AG20443 (cell line): ENCODE measurements around the gene MORC1.
"Not testable (repeated sequence)": the region's sequence is repeated elsewhere in the genome, so short reads cannot be mapped to it uniquely, and the experiment has no call there.

ENCODE experiments used
- DNase-seq: peaks from one replicate; pipeline ENCODE4 v3.0.0; 2012; ENCODE audit warnings: low spot score, mixed read lengths

MORC1 gene, protein sequence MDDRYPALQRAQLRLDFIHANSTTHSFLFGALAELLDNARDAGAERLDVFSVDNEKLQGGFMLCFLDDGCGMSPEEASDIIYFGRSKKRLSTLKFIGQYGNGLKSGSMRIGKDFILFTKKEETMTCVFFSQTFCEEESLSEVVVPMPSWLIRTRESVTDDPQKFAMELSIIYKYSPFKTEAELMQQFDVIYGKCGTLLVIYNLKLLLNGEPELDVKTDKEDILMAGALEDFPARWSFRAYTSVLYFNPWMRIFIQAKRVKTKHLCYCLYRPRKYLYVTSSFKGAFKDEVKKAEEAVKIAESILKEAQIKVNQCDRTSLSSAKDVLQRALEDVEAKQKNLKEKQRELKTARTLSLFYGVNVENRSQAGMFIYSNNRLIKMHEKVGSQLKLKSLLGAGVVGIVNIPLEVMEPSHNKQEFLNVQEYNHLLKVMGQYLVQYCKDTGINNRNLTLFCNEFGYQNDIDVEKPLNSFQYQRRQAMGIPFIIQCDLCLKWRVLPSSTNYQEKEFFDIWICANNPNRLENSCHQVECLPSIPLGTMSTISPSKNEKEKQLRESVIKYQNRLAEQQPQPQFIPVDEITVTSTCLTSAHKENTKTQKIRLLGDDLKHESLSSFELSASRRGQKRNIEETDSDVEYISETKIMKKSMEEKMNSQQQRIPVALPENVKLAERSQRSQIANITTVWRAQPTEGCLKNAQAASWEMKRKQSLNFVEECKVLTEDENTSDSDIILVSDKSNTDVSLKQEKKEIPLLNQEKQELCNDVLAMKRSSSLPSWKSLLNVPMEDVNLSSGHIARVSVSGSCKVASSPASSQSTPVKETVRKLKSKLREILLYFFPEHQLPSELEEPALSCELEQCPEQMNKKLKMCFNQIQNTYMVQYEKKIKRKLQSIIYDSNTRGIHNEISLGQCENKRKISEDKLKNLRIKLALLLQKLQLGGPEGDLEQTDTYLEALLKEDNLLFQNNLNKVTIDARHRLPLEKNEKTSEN

DNA sequence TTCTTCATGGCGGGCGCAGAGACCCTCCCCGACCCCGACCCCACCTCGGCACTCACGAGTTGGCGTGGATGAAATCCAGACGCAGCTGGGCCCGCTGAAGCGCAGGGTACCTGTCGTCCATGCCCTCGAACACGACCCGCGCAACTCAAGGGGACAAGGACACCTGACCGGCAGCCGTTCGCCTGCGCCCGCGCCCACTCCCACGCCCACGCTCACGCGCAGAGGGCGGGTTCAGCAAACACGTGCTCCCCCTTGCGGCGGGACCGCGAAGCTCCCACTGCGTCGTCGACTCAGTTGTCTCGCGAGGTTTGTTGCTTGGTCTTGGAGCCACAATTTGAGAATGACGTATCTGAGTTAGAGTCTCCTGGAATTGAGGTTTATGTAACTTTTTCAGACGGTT, at the start of gene MORC1:
TSS of gene MORC1 (minus strand) at position 196 of the 400 bp plus-strand sequence. CDS start at position 121, 75 bp downstream.
- DNase-seq = no peak

DNA sequence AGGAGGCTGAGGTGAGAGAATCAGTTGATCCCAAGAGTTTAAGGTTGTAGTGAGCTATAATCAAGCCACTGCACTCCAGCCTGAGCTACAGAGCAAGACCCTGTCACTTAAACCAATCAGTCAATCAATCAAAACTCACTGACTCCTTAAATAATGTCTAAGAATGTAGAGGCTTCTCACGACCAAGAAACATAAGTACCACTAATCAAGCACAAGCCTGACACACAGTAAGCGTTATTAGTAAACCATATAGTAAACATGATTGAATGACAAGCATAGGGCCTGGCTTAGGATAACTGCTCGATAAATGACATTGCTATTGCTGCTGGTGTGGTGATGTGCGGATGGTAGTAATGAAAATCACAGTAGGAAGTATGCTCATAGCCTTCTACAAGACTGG, 48.0 kb upstream of the MORC1 start:
- no peak for DNase-seq

DNA sequence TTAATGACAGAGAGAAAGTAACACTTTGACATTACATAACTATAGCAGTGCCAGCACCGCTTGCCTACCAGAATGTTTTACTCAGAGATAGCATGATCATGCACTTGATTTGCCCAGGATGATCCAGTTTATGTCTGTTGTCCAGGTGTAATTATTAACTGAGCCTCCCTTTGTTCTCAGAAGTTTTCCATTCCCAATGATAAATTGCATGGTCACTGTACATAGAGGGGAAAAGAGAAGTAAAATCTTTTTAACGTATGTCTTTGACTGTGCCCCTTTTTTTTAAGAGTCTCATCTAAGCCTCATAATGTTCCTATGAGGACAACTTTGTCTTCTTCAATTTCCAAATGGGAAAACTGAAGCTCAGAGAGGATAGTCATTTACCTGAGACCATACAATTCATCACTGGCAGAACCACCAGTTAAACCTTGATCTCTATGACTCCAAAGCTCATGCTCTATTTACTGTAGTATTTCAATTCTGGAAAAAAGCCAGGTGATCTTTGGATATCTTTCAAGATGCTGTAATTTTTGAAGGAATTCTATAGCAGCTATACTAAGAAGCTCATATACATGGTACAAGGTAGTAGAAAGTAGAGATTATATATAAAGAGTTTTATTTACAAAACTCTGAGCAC, 43.7 kb upstream of the MORC1 start:
- no peak for DNase-seq

DNA sequence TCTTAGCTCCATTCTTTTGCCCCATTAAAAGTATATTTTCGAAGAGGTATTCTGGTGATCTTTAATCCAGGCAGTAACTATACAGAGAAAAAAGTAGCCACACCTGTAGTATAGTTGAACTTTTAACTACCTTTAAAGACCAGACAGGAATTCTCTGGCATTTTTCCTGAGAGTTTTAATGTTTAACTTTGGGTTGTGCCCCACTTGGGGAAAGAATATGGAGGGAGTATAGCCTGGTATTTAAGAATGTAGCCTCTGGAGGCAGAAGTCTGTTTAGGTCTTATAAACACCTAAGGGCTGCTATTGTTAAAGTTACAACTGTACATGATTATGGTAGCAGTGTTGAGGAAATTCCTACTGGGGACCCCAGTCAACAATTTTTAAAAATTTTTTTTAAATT, 37.9 kb upstream of the MORC1 start:
- DNase-seq = no peak

DNA sequence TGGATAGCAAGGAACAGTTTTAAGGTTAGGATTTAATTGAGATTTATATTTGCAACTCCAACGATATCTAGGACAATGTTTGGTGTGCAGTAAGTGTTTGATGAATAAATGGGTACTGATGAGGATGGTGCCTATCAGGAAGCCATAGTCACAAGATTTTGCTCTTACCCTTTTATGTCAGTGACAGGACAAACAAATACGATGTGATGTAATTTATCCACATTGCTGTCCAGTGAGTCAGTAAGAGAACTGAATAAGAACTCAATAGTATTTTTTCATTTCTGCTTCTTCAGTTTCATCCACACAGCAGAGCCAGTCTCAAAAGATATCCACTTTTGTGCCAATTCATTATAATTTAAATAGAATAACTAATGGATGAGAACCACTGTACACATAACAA, 37.0 kb upstream of the MORC1 start:
- no peak for DNase-seq

DNA sequence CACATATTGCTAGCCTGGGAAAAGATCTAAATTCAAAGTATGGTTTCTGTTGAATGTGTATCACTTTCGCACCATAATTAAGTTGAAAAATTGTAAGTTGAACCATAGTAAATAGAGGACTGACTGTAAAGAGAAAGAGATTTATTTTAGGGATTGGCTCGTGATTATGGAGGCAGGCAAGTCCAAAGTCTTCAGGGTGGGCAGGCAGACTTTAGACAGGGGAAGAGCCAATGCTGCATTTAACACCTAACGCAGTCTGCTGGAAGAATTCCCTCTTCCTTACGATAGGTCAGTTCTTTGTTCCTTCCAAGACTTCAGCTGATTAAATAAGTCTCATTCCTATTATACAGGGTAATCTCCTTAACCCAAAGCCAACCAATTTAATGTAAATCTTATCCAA, 34.4 kb upstream of the MORC1 start:
- DNase-seq = no peak

DNA sequence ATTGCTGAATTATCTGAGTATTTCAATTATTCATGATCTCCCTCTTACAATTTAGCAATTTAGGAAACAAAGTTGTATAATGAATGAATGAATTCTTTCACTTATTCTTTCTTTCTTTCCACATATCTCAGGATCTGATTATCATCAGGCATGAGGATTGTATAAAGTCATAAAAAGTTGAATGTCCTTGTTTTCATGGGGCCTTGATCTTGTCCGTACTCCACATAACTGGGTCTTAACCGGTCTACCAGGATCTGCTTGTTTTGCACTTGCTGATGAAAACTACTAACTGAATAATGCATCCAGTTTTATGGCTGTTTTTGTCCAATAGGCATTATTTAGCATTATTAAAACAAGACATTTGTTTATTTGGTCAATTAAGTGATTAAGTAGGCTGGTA, 31.1 kb upstream of the MORC1 start:
- no peak for DNase-seq

DNA sequence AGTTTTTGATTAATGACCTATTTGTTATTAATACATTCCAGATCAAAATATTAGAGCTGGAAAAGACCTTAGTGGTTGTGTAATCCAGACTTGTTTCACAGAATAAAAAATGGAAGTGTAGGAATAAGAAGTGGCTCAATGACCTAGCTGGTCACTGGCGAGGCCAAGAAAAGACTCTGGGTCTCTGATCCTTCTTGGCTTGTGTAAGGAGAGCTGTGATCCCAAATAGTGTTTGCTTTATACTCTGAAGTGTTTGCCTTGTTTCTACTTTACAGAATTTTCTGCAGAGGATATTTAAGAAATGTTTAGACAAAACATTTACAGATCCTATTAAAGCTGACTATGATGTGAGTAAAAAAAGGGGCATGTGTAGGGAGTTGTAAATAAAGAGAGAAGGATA, 25.7 kb upstream of the MORC1 start:
- no peak for DNase-seq

DNA sequence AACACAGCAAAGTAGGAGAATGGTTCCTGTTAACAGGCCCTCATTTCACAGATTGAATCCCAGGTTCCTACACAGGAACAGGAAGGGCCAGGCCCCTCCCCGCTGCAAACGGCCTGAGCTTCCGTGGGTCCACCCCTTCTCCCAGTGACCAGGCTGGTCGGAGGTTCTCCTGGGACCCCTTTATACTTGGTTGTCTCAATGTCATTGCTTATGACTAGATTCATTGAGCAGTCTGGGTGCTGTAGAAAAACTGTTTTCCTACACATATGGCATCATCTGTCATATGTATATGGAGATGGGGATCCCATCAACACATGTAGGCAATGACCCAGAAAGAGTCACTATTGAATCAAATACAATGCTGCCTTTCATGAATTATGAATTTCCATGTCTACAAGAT, 22.4 kb upstream of the MORC1 start:
- no peak for DNase-seq

DNA sequence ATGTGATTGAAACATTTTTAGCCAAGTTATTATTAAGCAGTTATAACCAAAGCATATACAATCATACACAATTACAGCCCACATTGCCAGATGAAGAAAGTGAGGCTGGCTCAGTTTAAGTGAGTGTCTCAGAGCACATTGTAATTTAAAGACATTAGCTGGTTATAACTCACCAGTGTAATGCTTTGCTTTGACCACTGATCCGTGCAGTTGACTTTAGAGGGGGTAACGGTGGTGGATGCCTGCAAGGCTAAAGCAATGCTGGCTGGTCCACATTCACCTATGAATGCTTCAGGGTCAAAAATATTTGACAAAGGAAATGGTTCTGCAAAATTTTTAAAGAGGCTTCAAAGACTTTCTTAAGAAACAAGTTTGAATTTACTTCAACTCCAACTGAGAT, 19.8 kb upstream of the MORC1 start:
- no peak for DNase-seq

DNA sequence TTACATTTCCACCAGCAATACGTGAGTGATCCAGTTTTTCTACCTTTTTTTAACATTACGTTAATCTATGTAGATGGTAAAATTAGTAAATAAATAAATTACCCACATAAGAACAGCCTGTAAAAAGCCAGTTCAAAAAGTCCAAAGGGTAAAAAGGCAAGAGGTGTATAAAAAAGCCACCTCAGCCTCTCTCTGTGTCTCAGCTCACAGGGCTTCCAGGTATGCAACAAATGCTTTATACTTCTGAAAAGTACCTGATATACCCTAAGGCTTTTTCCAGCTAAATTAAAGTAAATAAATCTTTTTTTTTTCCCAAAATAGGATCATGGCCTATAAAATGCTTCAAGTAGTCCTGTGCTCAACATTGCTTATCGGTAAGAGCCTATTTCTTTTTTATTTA, 18.6 kb upstream of the MORC1 start, which contains the start of gene C3orf85:
TSS of gene C3orf85 (plus strand) at position 197 of the 400 bp plus-strand sequence. CDS start at position 326, 129 bp downstream.
- no peak for DNase-seq

DNA sequence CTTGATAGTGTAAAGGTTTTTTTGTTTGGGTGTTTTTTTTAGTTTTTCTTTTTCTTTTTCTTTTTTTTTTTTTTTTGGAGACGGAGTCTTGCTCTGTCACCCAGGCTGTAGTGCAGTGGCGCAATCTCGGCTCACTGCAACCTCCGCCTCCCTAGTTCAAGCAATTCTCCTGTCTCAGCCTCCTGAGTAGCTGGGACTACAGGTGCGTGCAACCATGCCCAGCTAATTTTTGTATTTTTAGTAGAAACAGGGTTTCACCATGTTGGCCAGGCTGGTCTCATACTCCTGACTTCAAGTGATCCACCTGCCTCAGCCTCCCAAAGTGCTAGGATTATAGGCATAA, 15.5 kb upstream of the MORC1 start:
- DNase-seq = not testable (repeated sequence)

DNA sequence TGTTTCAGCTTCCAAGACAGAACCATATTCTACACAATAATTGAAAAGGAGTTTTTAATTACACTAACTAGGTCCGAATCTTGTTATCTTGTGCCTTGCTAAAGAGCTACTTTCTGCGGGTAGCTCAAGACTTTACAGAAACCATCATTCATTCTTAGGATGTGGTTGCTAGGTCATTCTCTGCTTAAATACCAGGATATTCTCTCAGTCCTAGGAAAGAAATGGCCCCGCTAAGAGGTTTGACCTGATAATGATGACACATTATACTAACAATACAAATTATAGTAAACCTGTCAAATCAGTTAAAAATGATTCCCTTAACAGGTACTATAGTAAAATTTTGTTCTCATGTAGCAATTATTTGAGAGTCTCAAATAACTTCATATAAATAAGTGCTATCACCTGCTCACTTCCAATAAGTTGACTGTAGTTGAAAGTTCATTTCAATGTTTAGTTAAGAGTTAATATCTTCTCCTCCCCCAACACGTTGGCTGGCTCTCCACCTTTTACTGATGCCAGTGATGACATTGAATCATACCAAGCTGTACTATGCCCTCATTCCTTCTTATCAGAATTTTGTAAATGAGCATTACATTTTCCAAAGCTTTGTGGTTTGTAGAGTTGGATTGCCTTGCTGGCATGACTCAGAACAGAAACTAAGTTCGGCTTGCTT, 15.0 kb upstream of the MORC1 start:
- no peak for DNase-seq

DNA sequence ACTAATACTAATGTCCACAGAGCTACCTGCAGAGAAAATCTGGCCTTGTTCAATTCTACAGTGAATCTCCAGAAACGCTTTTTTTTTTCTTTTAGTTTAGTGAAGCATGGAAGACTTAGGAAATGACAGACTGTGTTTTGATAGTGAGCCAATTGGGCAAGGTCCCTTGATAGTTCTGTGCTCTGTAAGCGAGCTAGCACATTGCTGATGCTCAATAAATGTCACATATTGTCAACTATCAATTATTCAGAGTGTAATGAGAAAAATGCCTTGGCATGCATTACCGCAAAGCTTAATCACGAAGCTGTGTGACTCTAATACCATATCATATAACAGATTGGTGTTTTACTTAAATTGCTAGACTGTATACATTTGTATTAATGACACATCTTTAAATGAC, 13.3 kb upstream of the MORC1 start:
- no peak for DNase-seq

DNA sequence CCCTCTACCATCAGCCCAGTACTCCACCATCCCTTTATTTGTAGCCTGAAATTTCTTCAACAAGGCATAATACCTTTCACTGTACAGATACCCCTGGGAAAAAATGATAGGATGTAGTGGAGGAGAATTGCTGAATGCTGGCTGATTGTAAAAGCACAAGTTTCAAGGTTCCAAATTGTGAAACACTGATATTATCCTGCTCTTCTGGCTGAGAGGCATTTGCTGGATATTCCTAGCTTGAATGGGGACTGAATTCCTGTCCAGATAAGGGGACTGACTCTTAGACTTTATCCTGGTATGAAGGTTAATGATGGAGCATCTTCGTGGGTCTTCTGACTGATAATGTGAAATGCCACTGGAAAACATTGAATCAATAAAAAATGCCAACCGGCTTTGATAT, 9.6 kb upstream of the MORC1 start:
- no peak for DNase-seq

DNA sequence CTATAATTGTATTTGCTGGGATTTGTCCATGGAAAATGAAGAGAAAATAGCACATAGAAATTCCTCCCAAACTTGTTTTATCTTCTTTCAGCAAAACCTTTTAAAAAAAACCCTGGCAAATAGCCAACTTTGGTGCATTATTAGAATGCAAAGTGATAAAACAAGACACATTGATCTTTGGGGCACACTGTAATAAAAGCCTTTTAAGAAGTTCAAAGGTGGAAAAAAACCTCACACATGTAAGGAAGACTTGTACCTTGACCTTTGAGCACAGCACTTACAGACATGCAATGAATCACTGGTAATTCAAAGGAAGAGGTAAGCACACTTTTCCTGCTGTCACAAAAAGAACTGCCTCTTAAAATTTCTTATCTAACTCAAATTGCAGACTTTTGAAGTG, 8.0 kb upstream of the MORC1 start:
- no peak for DNase-seq

DNA sequence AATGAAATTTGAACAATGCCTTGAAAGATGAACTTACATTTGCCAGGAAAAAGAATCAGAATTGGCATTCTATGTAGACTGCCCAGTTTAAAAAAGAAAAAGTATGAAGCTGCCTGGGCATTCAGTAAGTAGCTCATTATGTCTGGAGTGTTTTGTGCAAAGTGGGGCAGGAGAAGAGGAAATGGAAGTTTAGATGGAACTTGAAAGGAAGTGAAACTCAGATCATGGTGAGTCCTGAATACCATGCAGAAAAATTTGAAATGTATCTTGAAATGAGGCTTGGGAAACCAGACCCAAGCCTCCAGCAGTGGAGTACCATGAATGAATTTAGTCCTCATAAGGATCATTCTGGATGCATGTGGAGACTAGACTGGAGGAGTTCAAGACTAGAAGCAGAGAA, 4.8 kb upstream of the MORC1 start:
- no peak for DNase-seq

DNA sequence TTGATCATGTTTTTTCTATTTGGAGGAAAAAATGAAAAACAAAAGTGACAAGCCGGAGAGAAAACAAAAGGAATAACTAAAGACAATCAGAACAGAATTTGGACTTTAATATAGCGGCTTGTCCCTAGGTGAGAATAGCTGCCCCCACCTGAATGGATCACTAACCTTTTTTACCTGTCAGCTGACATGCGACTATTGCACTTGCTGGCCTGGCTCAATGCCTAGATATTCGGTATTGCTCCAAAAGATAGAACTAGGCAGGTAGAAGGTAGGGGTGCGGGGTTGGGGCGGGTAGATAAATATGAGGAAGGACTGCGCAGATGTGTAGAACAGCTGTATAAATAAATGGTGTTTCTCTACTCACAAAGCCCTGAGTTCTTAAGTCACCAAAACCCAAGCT, 650 bp upstream of the MORC1 start:
- DNase-seq = no peak

DNA sequence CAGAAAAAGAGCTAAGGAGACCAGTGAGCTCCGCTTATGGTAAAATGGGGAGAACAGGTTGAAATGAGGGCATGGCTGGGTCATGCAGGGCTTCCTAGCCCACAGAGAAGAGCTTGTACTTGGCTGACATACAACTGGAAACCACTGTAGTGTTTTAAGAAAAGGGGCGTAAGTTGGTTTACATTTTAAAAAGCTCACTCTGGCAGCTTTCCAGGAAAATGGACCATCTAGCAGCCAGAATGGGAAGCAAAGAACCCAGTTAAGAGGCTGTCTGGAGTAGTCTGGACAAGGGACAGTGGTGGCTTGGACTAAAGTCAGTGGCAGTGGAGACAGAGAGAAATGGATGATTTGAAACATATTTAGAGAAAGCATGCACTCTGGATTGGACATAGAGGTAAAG, 1.9 kb downstream of the MORC1 start:
- DNase-seq = no peak

DNA sequence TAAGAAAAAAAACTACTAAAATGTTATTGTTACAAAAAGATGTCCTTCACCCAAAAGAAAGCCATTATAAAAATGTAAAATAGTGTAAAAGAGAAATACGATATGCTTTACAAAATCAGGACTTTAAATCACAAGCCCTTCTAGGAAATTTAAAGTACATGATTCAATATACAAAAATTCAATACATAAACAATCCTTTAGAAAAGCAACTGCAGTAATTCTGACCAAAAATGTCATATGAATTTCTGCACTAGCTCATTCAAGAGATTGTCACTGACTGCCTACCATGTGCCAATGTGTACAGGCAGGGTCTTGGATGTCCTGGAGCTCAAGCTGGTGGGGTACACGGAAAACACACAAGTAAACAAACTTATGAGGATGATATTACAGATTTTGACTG, 2.5 kb downstream of the MORC1 start:
- no peak for DNase-seq

DNA sequence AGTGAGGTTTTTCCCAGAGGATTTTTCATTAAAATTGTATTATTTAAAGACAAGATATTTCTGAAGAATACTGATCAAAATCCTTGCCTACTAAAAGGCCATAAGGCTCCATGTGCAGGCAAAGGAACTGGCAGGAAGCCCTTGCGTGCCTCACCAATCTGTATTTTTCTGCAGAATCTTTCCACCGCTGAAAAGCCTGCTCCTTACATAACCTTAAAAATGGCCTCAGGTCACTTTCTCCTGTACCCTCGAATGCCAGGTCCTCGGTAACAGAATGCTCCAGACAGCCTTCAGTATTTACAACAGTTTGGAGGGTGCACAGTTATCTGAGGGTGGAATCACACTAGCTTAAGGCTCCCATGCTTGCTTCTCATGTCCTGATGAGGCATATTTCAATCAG, 3.2 kb downstream of the MORC1 start:
- DNase-seq = no peak
